ENCODE data around the gene PCOLCE2. TPM values are rescaled to one million over a fixed set of nuclear protein-coding genes. Genes with fewer than 3 reads are reported as not detected.

Gene PCOLCE2
- under 1 TPM in 1 of 2 donors, not detected in 1; 0.74 TPM for total RNA-seq

DNA sequence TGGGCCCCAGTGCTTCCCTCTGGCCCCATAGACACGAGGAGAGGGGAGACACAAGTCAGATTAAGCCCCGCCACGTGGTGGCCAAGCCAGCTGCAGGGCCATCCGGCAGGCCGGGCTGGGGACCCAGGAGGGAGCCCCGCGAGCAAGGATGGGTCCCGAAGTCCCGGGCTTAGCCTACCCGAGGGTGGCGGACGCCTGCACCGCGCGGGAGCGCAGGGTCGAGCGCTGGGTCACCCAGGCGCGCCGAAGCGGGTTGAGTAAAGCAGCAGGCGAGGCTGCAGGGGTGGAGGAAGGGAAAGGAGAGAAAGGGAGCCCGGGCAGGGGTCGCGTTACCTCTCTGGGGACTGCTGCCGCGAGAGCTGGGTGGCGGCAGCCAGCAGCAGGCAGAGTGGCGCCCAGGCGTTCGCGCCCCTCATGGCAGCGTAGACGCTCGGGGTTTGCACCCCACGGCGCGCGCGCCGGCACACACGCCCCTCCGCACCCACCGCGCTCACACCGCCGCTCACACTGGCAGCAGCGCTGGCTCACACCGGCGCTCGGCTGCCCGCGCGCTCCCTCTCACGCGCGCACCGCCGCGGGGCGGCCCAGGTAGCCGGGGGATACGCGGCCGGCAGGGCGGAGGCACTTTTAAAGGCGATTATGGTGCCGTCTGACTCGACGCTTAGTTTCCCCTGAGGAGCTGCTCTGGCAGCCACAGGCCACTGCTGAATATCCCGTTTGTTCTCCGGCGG, at the start of gene PCOLCE2:
Gene PCOLCE2 (minus strand): TSS at position 603 of the 731 bp plus-strand sequence. CDS start 187 bp downstream, at position 416.
- no peaks in the 10 kb centered on the region for H3K9me3 Mint-ChIP-seq
- no peaks in the 10 kb centered on the region for H3K4me1 Mint-ChIP-seq
- H3K4me3 Mint-ChIP-seq: peak within 1 kb of the TSS; percentile 66
- H3K27ac Mint-ChIP-seq: no peak within 1 kb of the TSS
- H3K36me3 Mint-ChIP-seq (ENCODE audit: low read depth): no peaks in the 10 kb centered on the region
- peaks cover 41% of the 10 kb centered on the region for H3K27me3 Mint-ChIP-seq
- ATAC-seq (replicated peaks): peak; percentile 68

- Mint-ChIP-seq H3K27me3 (peaks cover 4% of the 10 kb centered on the region), H3K27ac (no peak overlapping the region), H3K9me3 (no peaks in the 10 kb centered on the region), H3K36me3 (ENCODE audit: low read depth) (no peaks in the 10 kb centered on the region), H3K4me1 (no peaks in the 10 kb centered on the region), H3K4me3 (no peak overlapping the region)
- no peak for ATAC-seq (replicated peaks)
Measured at GRCh38 chr3:142935963-142936362, 47.1 kb upstream of the PCOLCE2 start.

DNA sequence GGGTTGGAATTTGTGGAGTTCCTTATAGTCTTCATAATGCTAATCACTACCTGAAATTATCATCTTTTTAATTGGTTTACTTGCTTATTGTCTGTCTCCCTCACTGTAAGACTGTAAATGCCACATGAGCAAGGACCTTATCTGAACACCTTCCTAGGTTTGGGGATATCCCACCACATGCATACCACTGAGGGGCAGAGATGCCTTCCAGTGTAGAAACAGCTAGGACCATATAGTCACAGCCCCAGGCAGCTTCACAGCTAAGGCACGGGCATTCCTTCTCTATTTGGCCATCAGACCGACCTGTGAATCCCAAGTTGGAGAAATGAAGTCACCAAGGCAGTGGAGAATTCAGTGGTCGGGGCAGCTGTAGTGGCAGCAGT, 46.0 kb upstream of the PCOLCE2 start:
- Mint-ChIP-seq H3K27me3 (peaks cover 4% of the 10 kb centered on the region), H3K4me3 (no peak overlapping the region), H3K27ac (no peak overlapping the region), H3K36me3 (ENCODE audit: low read depth) (no peaks in the 10 kb centered on the region), H3K9me3 (no peaks in the 10 kb centered on the region), H3K4me1 (no peaks in the 10 kb centered on the region)
- no peak for ATAC-seq (replicated peaks)

DNA sequence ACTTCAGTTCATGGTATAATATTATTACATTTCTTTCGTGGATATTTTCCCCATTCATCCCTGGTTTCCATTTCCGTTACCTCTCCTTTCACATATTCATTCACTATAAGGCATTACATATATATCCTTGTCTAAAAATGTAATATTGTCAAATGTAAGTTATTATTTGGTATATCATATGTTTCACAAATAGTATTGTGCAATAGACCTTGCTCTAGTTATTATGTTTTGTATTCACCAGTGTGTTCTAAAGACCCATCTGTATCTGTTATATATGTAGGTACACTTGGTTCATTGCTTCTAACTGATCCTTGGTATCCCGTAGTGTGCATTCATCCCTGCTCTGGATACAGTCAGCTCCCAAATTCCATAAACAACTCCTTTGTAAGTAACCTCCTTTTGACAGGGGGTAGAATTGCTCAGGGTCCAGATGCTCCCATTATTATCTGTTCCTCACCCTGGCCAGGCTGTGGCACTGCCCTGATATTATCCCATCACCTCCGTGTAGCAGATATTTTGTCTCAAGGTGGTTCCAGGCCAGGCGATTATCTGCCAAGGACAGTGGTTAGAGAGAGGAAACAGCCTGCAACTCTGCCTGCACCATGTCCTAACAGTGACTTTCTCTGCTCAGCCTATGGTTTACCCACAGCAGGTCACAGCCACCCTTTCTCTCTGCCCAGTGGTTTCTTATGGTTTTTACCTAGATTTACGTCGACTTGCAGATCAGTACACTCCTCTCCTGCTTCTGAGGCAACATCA, 45.4 kb upstream of the PCOLCE2 start:
- no peak overlapping the region for H3K27ac Mint-ChIP-seq
- no peaks in the 10 kb centered on the region for H3K9me3 Mint-ChIP-seq
- no peak for ATAC-seq (replicated peaks)
- no peaks in the 10 kb centered on the region for H3K36me3 Mint-ChIP-seq (ENCODE audit: low read depth)
- no peak overlapping the region for H3K4me3 Mint-ChIP-seq
- no peaks in the 10 kb centered on the region for H3K4me1 Mint-ChIP-seq
- peaks cover 4% of the 10 kb centered on the region for H3K27me3 Mint-ChIP-seq

GRCh38 chr3:142931222-142931621, 42.3 kb upstream of the PCOLCE2 start:
- no peaks in the 10 kb centered on the region for H3K4me1 Mint-ChIP-seq

DNA sequence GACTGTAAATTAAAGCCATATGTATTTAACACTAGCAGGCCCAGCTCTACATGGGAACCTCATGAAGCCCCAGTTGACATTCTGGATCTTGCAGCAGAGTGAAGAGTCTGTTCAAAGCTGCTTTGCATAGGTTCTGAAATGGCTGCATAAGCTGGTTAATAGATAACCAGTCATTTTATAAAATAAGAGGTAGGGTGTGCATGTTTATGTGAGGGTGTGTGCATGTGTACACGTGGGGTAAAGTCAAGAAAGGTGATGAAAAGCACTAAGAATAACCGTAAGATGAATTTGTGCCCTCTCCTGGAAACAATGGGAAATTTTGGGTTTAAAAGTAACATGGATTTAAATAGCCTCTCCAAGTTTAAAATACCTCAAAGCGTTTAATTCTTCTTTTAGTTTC, 41.6 kb upstream of the PCOLCE2 start:
- no peaks in the 10 kb centered on the region for H3K36me3 Mint-ChIP-seq (ENCODE audit: low read depth)
- H3K4me1 Mint-ChIP-seq: no peaks in the 10 kb centered on the region
- ATAC-seq (replicated peaks): no peak
- H3K27me3 Mint-ChIP-seq: peaks cover 3% of the 10 kb centered on the region
- no peak overlapping the region for H3K27ac Mint-ChIP-seq
- no peak overlapping the region for H3K4me3 Mint-ChIP-seq
- H3K9me3 Mint-ChIP-seq: no peaks in the 10 kb centered on the region

More at GRCh38 chr3:142931222-142931621, 42.3 kb upstream of the PCOLCE2 start:
- Mint-ChIP-seq H3K36me3 (ENCODE audit: low read depth) (no peaks in the 10 kb centered on the region), H3K9me3 (no peaks in the 10 kb centered on the region), H3K27ac (no peak overlapping the region), H3K27me3 (no peaks in the 10 kb centered on the region), H3K4me3 (no peak overlapping the region)
- ATAC-seq (replicated peaks): peak; percentile 69

DNA sequence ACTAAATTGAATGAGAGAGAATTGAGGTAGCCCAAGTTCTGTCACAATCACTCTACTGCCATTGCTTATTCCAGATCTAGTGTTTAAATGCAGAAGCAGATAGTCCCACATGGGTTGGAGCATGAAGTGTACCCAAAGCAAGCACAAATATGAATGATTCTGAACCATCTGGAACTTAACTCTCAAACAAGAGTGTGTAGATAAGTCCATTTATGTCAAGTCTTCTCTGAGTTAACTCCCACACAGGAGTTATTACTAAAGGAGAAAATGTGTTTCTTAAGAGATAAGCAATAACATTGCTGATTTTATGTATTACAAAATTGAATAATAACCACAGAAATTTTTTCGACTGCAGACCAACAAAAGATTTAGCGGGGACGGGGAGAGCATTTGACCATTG, 41.0 kb upstream of the PCOLCE2 start:
- H3K4me1 Mint-ChIP-seq: no peaks in the 10 kb centered on the region
- peaks cover 5% of the 10 kb centered on the region for H3K27me3 Mint-ChIP-seq
- no peaks in the 10 kb centered on the region for H3K36me3 Mint-ChIP-seq (ENCODE audit: low read depth)
- ATAC-seq (replicated peaks): no peak
- no peak overlapping the region for H3K4me3 Mint-ChIP-seq
- H3K9me3 Mint-ChIP-seq: no peaks in the 10 kb centered on the region
- no peak overlapping the region for H3K27ac Mint-ChIP-seq

GRCh38 chr3:142929109-142929508, 40.2 kb upstream of the PCOLCE2 start:
- no peaks in the 10 kb centered on the region for H3K9me3 Mint-ChIP-seq
- H3K27me3 Mint-ChIP-seq: peaks cover 11% of the 10 kb centered on the region
- no peak overlapping the region for H3K4me3 Mint-ChIP-seq
- ATAC-seq (replicated peaks): peak; percentile 62
- H3K36me3 Mint-ChIP-seq (ENCODE audit: low read depth): no peaks in the 10 kb centered on the region
- H3K27ac Mint-ChIP-seq: no peak overlapping the region
- H3K4me1 Mint-ChIP-seq: no peaks in the 10 kb centered on the region

DNA sequence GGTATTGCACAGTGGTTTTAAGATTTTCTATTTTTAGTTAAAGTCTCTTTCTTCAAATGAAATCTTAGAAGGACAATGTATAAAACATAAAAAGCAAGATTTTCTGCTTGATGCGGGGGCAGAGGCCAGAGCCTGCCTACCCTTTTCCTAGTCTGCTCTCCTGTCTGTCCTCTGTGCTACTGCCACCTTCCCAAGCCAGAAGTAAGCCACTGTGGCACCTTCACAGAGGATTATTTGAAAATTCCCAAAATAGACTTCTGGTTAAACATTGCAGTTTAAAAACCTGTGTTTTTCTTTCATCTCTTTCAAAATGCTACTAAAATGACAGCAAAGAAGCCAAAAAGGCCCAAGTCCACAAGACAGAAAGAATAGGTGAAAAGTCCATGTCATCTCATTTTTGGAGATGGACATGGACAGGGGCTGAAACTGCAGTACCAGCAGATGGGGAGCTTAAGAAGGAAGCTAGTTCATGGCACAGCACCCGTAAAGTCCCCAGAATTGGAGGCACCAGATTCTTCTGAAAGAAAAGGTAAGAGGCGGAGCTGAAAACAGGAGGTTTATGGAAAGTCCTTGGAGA, 37.6 kb upstream of the PCOLCE2 start:
- no peaks in the 10 kb centered on the region for H3K4me1 Mint-ChIP-seq

DNA sequence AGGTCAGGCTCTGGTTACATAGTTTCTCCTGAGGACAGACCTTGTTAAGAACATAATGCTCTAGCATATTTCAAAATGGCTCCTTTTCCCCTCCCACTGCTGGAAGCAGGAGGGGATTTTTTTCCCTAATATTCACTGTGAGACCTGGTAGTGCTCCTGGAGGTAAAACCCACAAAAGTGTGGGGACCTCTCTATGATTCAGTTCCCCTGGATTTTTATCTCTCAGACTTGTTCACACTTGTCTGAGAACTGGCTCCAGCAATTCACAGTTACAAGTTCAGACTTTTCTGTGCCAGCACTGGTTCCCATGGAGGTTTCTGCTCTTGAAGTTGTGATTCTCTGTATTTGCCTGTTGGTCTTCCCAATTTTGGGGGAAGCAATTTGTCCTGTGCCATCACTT, 36.3 kb upstream of the PCOLCE2 start:
- no peak overlapping the region for H3K27ac Mint-ChIP-seq
- peaks cover 11% of the 10 kb centered on the region for H3K27me3 Mint-ChIP-seq
- H3K36me3 Mint-ChIP-seq (ENCODE audit: low read depth): no peaks in the 10 kb centered on the region
- ATAC-seq (replicated peaks): no peak
- H3K9me3 Mint-ChIP-seq: no peaks in the 10 kb centered on the region
- no peaks in the 10 kb centered on the region for H3K4me1 Mint-ChIP-seq
- no peak overlapping the region for H3K4me3 Mint-ChIP-seq

More for the DNA sequence above, 37.6 kb upstream of the PCOLCE2 start:
- Mint-ChIP-seq H3K4me3 (no peak overlapping the region), H3K27me3 (peaks cover 11% of the 10 kb centered on the region), H3K27ac (no peak overlapping the region), H3K36me3 (ENCODE audit: low read depth) (no peaks in the 10 kb centered on the region), H3K9me3 (no peaks in the 10 kb centered on the region)
- ATAC-seq (replicated peaks): no peak

DNA sequence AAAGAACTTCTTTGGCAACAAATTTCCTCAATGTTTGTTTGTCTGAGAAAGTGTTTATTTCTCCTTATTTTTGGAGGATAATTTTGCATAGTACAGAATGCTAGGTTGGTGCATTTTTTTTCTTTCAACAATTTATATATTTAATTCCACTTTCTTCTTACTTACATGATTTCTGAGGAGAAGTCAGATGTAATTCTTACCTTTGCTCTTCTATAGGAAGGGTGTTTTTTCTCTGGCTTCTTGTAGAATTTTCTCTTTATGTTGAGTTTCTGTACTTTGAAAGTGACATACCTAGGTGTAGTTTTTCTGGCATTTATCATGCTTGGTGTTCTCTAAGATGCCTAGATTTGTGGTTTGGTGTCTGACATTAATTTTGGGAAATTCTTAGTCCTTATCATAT, 34.8 kb upstream of the PCOLCE2 start:
- Mint-ChIP-seq H3K4me1 (no peaks in the 10 kb centered on the region), H3K4me3 (no peak overlapping the region), H3K27me3 (peaks cover 11% of the 10 kb centered on the region), H3K36me3 (ENCODE audit: low read depth) (no peaks in the 10 kb centered on the region), H3K9me3 (no peaks in the 10 kb centered on the region), H3K27ac (no peak overlapping the region)
- ATAC-seq (replicated peaks): no peak

GRCh38 chr3:142916605-142917004, 27.7 kb upstream of the PCOLCE2 start:
- H3K4me3 Mint-ChIP-seq: no peak overlapping the region
- peaks cover 9% of the 10 kb centered on the region for H3K27me3 Mint-ChIP-seq
- ATAC-seq (replicated peaks): no peak
- H3K9me3 Mint-ChIP-seq: no peaks in the 10 kb centered on the region
- no peaks in the 10 kb centered on the region for H3K36me3 Mint-ChIP-seq (ENCODE audit: low read depth)
- H3K4me1 Mint-ChIP-seq: no peaks in the 10 kb centered on the region
- H3K27ac Mint-ChIP-seq: no peak overlapping the region

DNA sequence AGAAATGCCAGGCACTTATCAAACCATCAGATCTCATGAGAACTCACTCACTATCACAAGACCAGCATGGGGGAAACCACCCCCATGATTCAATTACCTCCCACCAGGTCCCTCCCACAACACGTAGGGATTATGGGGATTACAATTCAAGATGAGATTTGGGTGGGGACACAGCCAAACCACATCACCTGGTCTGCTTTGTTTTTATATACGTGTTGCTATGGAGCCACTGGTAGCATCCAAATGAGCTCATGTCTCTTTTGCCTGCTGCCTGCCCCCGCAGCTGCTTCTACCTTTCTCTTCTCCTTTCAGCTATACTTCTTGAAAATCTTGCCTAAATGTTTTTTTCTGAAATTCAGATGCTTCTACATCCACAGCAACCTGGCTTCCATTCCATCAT, 26.8 kb upstream of the PCOLCE2 start:
- no peak overlapping the region for H3K4me3 Mint-ChIP-seq
- H3K27me3 Mint-ChIP-seq: peaks cover 15% of the 10 kb centered on the region
- no peak for ATAC-seq (replicated peaks)
- H3K9me3 Mint-ChIP-seq: peaks cover 5% of the 10 kb centered on the region
- no peak overlapping the region for H3K27ac Mint-ChIP-seq
- H3K4me1 Mint-ChIP-seq: no peaks in the 10 kb centered on the region
- no peaks in the 10 kb centered on the region for H3K36me3 Mint-ChIP-seq (ENCODE audit: low read depth)

DNA sequence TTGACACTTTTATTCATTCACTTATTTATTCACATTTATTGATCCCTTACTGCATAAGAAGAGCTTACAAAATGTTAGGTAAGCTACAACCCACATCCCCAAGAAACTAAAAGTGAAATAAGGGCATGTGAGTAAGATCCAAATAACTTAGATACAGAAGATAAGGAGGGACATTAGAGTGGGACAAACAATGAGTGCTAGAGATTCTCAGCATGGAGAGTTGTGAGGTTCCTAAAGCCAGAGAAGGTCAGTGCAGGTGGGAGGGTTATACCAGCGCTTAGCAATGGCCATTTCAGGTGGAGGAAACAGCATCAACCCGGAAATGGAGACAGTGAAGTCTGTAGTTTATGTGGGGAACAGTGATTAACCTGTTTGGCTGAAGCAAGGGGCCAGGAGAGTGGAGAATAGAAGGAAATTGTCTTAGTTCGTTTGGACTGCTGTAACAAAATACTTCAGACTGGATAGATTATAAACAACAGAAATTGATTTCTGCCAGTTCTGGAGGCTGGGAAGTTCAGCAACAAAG, 25.5 kb upstream of the PCOLCE2 start:
- H3K4me3 Mint-ChIP-seq: no peak overlapping the region
- no peaks in the 10 kb centered on the region for H3K4me1 Mint-ChIP-seq
- no peak overlapping the region for H3K27ac Mint-ChIP-seq
- H3K36me3 Mint-ChIP-seq (ENCODE audit: low read depth): no peaks in the 10 kb centered on the region
- H3K27me3 Mint-ChIP-seq: peaks cover 17% of the 10 kb centered on the region
- no peak for ATAC-seq (replicated peaks)
- peaks cover 5% of the 10 kb centered on the region for H3K9me3 Mint-ChIP-seq

- no peak overlapping the region for H3K27ac Mint-ChIP-seq
- H3K4me1 Mint-ChIP-seq: no peaks in the 10 kb centered on the region
- peaks cover 20% of the 10 kb centered on the region for H3K27me3 Mint-ChIP-seq
- no peak overlapping the region for H3K4me3 Mint-ChIP-seq
- H3K36me3 Mint-ChIP-seq (ENCODE audit: low read depth): no peaks in the 10 kb centered on the region
- peaks cover 5% of the 10 kb centered on the region for H3K9me3 Mint-ChIP-seq
- no peak for ATAC-seq (replicated peaks)
Measured at GRCh38 chr3:142913432-142913831, 24.5 kb upstream of the PCOLCE2 start.
